Stimulated activated naive CD8-positive, alpha-beta T cell treated with anti-CD3 and anti-CD28 coated beads, Interleukin-15, Interleukin-2, amounts not matched to agents 100 U/mL and 50 U/mL, for 24 hours (primary cell): ENCODE measurements around the gene LY6G6D.

Experiments
- ATAC-seq: fragments of 150-1000 bp; cut with Tn5 transposase; one replicate; pipeline ENCODE4 v1.10.0; 2021
- DNase-seq: peaks from one replicate; pipeline ENCODE4 v3.0.0; 2021

LY6G6D gene

DNA sequence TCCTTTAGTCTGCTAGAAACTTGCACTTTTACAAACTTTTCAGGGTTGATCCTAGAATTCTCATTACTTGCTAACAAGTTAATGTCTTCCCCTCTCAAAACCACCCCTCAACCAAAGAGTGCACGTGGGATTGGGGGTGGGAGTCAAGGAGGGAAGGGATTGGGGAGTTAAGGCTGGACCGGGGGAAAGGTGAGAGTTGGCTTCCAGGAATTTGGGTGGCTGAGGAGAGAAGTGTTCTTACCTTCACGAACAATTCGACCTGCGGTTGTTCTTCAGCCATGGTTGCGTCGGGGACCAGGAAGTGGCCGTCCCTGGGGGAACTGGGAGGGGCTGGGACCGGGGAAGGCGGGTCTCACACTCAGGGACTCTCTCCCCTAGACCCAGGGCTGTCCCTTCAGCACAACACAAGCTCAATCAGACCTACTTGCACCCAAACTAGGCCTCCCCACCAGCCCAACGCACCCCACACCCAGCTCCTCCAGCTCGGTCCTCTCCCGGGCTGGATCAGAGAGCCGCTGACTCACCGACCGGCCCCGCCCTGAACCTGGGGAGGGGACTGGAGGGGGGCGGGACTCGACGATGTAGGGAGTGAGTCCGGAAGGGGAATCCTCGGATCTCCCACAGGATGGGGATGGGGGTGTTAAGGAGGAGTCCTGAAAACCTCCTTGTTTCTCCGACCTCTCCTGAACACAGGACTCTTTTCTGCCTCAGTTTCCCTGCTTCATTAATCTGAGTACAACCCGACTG is 21.0 kb downstream of the LY6G6D start, which contains the start of gene CLIC1:
CLIC1 (minus strand) TSS at position 510 of the 747 bp plus-strand sequence; CDS start at position 280, 230 bp downstream.
- DNase-seq (peak; percentile 90), ATAC-seq (peak; percentile 53)

GRCh38 chr6:31736768-31737314 is 21.7 kb downstream of the LY6G6D start:
- ATAC-seq (no peak), DNase-seq (peak; percentile 27)

- ATAC-seq (no peak), DNase-seq (no peak)
Observed at GRCh38 chr6:31737315-31737990, 22.3 kb downstream of the LY6G6D start.

GRCh38 chr6:31737991-31738979 is 23.1 kb downstream of the LY6G6D start:
- DNase-seq, result peak; percentile 70
- ATAC-seq, result peak; percentile 7

GRCh38 chr6:31739639-31740396 is 24.7 kb downstream of the LY6G6D start, which contains the start of gene MSH5:
Gene MSH5 (plus strand): TSS chr6:31740005. CDS start chr6:31740467, 462 bp downstream.
- DNase-seq (peak; percentile 98), ATAC-seq (peak; percentile 87)

GRCh38 chr6:31740397-31741223 is 25.5 kb downstream of the LY6G6D start:
- ATAC-seq (no peak), DNase-seq (no peak)

DNA sequence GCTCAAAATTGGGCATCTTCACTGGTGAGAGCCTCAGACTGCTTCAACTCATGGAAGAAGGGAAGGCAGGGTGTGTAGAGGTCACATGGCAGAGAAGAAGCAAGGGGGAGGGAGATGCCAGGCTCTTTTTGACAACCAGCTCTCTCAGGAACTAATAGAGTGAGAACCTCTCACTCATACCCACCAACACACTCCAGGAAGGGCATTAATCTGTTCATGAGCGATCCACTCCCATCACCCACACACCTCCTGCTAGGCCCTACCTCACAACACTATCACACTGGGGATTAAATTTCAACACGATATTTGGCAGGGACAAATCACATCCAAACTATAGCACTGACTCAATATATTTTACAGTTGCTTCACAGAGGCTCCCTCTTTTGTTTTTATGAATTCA is 26.7 kb downstream of the LY6G6D start:
- no peak for DNase-seq
- no peak for ATAC-seq

GRCh38 chr6:31742894-31743293 is 27.7 kb downstream of the LY6G6D start:
- ATAC-seq (no peak), DNase-seq (no peak)

GRCh38 chr6:31744422-31744821 is 29.3 kb downstream of the LY6G6D start:
- ATAC-seq (no peak), DNase-seq (no peak)

GRCh38 chr6:31749301-31750036 is 34.3 kb downstream of the LY6G6D start:
- ATAC-seq (no peak), DNase-seq (no peak)

DNA sequence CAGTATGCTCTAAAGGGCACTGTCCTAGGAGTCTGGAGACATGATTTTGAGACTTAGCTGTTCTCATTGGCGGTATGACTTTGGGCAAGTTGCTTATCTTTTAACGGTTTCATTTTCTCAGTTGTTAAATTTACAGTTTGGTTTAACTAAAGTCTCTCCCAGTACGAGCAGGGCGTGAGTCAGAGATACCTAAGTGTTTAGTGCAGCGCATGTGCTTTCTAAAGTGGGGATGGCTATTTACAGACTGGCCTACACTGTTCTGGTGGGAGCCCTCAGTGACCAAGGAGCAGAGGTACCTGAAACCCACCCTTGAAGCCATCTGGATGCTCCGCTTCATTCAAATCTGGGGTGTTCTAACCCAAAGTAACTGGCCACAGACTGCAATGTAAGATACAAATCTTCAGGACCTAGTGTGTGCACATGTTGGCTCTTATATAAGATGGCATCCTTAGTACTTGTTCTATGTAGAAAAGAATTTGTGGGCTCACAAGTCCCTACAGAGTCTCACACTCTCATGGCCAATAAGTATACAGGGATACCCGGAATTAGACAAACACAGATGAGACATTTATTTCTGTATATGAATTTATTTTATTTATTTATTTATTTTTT is 35.4 kb downstream of the LY6G6D start:
- ATAC-seq, result no peak
- no peak for DNase-seq

DNA sequence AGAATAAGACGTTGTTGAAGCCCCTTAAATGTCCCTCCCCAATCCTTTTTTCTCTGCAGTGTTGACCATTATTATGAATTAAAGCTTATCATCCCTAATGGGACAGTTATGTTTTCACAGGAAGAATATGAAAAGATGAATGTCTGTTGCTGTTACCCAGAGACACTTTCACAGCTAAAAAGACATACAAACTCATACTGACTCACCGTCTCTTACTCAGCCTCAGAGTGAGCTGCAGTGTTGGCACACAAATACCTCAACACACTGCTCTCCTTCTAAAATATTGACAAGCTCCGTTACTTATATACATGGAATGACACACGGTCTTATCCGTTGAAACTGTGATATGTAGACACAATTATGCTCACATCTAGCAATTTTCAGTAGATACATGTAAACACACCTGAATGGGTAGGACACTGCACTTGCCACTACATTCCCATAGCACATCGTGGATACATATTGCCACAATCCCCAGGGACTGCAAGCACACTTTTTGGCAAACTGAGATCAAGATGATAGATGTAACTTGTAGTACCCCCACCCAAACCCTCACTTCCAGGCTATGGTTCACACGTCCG is 37.7 kb downstream of the LY6G6D start:
- DNase-seq, result no peak

GRCh38 chr6:31758281-31758680 is 43.1 kb downstream of the LY6G6D start:
- no peak for ATAC-seq
- no peak for DNase-seq

More for the DNA sequence above, 37.7 kb downstream of the LY6G6D start:
- ATAC-seq, result no peak

DNA sequence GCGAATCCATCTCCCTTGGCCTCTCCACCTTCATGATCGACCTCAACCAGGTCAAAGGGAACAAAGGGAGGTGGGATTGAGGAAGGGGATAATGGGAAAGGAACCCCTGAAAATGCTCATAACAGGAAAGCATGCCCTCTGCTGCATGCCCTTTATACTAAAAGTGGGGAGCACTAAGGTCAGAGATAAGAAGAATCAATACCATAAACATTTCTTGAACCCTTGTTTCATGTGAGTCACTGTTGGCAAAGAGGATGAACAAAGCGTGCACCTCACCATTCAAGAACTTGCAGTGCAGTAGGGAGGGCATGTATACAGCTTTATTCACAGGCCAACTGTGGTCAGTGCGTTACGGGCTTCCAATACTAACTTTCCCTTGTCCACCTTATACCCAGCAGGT is 45.6 kb downstream of the LY6G6D start:
- ATAC-seq (no peak), DNase-seq (no peak)

DNA sequence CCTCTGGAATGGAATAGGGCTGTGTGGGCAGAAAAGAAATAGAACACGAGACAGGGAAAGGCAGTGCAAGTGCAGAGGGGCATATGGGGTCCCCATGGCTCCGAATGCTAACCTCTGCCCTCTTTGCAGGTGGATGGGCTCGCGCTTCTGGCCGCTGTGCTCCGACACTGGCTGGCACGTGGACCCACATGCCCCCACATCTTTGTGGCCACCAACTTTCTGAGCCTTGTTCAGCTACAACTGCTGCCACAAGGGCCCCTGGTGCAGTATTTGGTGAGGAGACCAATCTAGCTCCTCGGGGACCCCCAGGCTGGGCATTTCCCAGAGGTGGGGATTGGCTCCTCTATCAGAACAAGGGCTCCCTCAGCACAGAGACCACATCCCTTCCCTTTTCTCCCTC is 46.2 kb downstream of the LY6G6D start:
- ATAC-seq (no peak), DNase-seq (no peak)

DNA sequence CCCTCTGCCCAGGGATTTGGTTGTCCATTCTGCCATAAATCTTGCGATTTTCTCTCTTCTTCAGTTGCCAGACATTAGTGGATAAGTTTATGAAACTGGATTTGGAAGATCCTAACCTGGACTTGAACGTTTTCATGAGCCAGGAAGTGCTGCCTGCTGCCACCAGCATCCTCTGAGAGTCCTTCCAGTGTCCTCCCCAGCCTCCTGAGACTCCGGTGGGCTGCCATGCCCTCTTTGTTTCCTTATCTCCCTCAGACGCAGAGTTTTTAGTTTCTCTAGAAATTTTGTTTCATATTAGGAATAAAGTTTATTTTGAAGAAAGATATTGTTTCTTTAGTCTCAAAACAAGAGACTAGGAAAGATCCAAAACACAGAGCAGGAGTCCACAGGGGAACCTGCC is 47.2 kb downstream of the LY6G6D start, which contains the start of gene SAPCD1:
SAPCD1 (plus strand) TSS at position 301 of the 400 bp plus-strand sequence. CDS start 399 bp downstream, outside the sequence.
- ATAC-seq (no peak), DNase-seq (no peak)

GRCh38 chr6:31762878-31763618 is 47.9 kb downstream of the LY6G6D start:
- DNase-seq (no peak), ATAC-seq (no peak)

DNA sequence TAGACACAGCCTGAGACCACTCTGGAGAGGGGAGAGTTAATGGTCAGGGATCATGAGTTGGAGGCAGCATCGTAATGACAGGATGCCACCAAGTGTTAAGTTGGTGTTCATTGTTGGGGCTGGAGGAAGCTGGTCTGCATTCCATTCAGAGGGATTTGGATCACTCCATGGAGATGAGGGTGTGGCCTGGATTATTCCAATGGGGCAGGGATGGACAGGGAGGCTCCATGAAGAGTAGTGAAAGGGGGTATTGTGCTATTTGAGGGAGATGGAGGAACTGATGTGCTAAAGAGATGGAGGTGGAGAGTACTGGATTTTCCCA is 48.4 kb downstream of the LY6G6D start:
- ATAC-seq (no peak), DNase-seq (no peak)
